ENCODE measurements around the gene SHISAL1. TPM values are rescaled to one million over a fixed set of nuclear protein-coding genes. Genes with fewer than 3 reads are reported as not detected.

SHISAL1 gene
- polyA plus RNA-seq, 1 donor (not counting 4 experiments of a cell fraction or from before 2014, with no cell fraction given): 0.24 TPM

DNA sequence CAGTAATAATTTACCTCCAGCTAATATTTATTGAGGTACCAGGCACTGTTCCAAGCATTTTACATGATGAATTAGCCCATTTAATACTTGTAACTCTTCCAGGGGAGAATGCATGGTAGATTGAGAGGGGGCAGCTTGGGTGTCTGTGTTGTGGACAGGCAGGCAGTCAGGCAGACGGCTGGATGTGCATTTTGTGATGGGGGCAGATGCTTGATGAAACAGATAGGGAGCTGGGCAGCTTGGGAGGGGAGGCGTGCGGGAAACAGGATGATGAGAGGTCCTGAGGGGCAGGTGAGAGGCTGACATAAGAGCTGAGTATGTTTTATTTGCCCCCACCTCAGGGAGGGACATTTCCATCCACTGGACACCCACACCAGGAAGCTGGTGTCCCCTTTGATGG, 33.1 kb upstream of the SHISAL1 start:
- Histone ChIP-seq H3K36me3 (ENCODE audit: control insufficient read depth in 2 of 2, extremely low read depth in 1 of 2, insufficient read depth in 2 of 2, low read length in 2 of 2) (no peaks in the 10 kb centered on the region), H3K4me2 (ENCODE audit: control insufficient read depth, extremely low read depth, insufficient read depth, low read depth, low read length) (no peak overlapping the region), H3K79me2 (ENCODE audit: control insufficient read depth, insufficient read depth, low read length) (no peaks in the 10 kb centered on the region), H3K9ac (ENCODE audit: control insufficient read depth, extremely low read depth, insufficient read depth, low read length) (no peak overlapping the region), H3K27ac (ENCODE audit: control insufficient read depth, insufficient read depth, low read length) (no peak overlapping the region), H3K9me3 (ENCODE audit: control insufficient read depth, low read depth, low read length) (no peaks in the 10 kb centered on the region), H3K9me1 (ENCODE audit: control insufficient read depth, extremely low read depth, insufficient read depth, low read length) (no peaks in the 10 kb centered on the region), H4K20me1 (ENCODE audit: control insufficient read depth, extremely low read depth, insufficient read depth, low read length) (peaks cover 3% of the 10 kb centered on the region), H2AFZ (ENCODE audit: control insufficient read depth, low read length) (no peak overlapping the region), H3K4me3 (ENCODE audit: control insufficient read depth in 2 of 3, extremely low read depth in 1 of 3, insufficient read depth in 2 of 3, low read depth in 1 of 3, low read length in 3 of 3) (no peak overlapping the region), H3K27me3 (ENCODE audit: control insufficient read depth, extremely low read depth, insufficient read depth, low read length) (peaks cover 72% of the 10 kb centered on the region), H3K4me1 (ENCODE audit: control insufficient read depth, extremely low read depth, insufficient read depth, low read length) (no peaks in the 10 kb centered on the region)
- dilution Hi-C loops (cut with MboI; ENCODE audit: extremely low pct_ligation_motif_present, low sequenced_read_pairs): no loop called here
- TF ChIP-seq, protein P1, sequence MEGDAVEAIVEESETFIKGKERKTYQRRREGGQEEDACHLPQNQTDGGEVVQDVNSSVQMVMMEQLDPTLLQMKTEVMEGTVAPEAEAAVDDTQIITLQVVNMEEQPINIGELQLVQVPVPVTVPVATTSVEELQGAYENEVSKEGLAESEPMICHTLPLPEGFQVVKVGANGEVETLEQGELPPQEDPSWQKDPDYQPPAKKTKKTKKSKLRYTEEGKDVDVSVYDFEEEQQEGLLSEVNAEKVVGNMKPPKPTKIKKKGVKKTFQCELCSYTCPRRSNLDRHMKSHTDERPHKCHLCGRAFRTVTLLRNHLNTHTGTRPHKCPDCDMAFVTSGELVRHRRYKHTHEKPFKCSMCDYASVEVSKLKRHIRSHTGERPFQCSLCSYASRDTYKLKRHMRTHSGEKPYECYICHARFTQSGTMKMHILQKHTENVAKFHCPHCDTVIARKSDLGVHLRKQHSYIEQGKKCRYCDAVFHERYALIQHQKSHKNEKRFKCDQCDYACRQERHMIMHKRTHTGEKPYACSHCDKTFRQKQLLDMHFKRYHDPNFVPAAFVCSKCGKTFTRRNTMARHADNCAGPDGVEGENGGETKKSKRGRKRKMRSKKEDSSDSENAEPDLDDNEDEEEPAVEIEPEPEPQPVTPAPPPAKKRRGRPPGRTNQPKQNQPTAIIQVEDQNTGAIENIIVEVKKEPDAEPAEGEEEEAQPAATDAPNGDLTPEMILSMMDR (optimal IDR thresholded peaks at IDR 0.05 in 1 of 3, IDR thresholded peaks at IDR 0.05 in 1 of 3, conservative IDR thresholded peaks at IDR 0.05 in 1 of 3; ENCODE audit: extremely low read depth in 1 of 3, insufficient read depth in 2 of 3, low read length in 3 of 3): no peak
- DNase-seq (ENCODE audit: low read depth, low spot score) (no peak), FAIRE-seq (no peak)

DNA sequence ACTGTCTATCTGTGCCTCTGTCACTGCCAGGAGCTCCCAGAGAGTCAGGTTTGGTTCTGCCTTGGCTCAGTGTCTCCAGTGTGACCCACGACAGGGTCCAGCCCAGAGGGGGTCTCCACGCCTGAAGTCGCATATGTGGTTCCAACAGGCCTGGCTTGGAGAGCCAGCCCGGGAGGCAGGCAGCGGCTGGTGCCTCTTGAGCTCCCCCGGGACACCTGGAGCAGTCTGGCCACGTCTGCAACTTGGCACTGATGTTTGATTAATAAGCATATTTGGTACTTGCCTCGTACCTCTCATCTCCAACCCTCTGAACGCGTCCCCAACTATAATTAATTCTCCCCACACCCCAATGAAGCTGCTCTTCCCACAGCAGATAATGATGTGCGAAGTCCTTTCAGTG, 31.7 kb upstream of the SHISAL1 start:
- Histone ChIP-seq H3K79me2 (ENCODE audit: control insufficient read depth, insufficient read depth, low read length) (no peaks in the 10 kb centered on the region), H3K27me3 (ENCODE audit: control insufficient read depth, extremely low read depth, insufficient read depth, low read length) (peaks cover 72% of the 10 kb centered on the region), H3K9me1 (ENCODE audit: control insufficient read depth, extremely low read depth, insufficient read depth, low read length) (no peaks in the 10 kb centered on the region), H3K9ac (ENCODE audit: control insufficient read depth, extremely low read depth, insufficient read depth, low read length) (no peak overlapping the region), H4K20me1 (ENCODE audit: control insufficient read depth, extremely low read depth, insufficient read depth, low read length) (peaks cover 3% of the 10 kb centered on the region), H3K36me3 (ENCODE audit: control insufficient read depth in 2 of 2, extremely low read depth in 1 of 2, insufficient read depth in 2 of 2, low read length in 2 of 2) (no peaks in the 10 kb centered on the region), H3K4me3 (ENCODE audit: control insufficient read depth in 2 of 3, extremely low read depth in 1 of 3, insufficient read depth in 2 of 3, low read depth in 1 of 3, low read length in 3 of 3) (no peak overlapping the region), H3K4me2 (ENCODE audit: control insufficient read depth, extremely low read depth, insufficient read depth, low read depth, low read length) (no peak overlapping the region), H3K4me1 (ENCODE audit: control insufficient read depth, extremely low read depth, insufficient read depth, low read length) (no peaks in the 10 kb centered on the region), H3K27ac (ENCODE audit: control insufficient read depth, insufficient read depth, low read length) (no peak overlapping the region), H2AFZ (ENCODE audit: control insufficient read depth, low read length) (no peak overlapping the region), H3K9me3 (ENCODE audit: control insufficient read depth, low read depth, low read length) (no peaks in the 10 kb centered on the region)
- dilution Hi-C loops (cut with MboI; ENCODE audit: extremely low pct_ligation_motif_present, low sequenced_read_pairs): no loop called here
- TF ChIP-seq EZH2 (IDR thresholded peaks at IDR 0.05; ENCODE audit: low read length): peak; percentile 26
- TF ChIP-seq, protein P1 (optimal IDR thresholded peaks at IDR 0.05 in 1 of 3, IDR thresholded peaks at IDR 0.05 in 1 of 3, conservative IDR thresholded peaks at IDR 0.05 in 1 of 3; ENCODE audit: extremely low read depth in 1 of 3, insufficient read depth in 2 of 3, low read length in 3 of 3): no peak
- FAIRE-seq (no peak), DNase-seq (ENCODE audit: low read depth, low spot score) (no peak)
